H9 (cell line): Measurements from ENCODE around the gene APOA4. TPM values are rescaled to one million over a fixed set of nuclear protein-coding genes. Genes with fewer than 3 reads are reported as not detected.

ENCODE experiments used
- DNase-seq: peaks from one replicate; pipeline ENCODE4 v3.0.0-alpha.2; 2017
- H2AFZ ChIP-seq: one replicate; pipeline ENCODE4 v1.6.1; 2013; ENCODE audit warnings: mild to moderate bottlenecking, low read length, control low read depth, moderate library complexity
- H2AK5ac ChIP-seq: 2 replicates; pipeline ENCODE4 v1.6.1; 2013; ENCODE audit warnings: low read length, control low read depth, mixed read lengths; ENCODE audit not compliant: insufficient read length
- H2BK120ac ChIP-seq: one replicate; pipeline ENCODE4 v1.6.1; 2013; ENCODE audit warnings: low read depth, mild to moderate bottlenecking, low read length, control low read depth, inconsistent platforms; ENCODE audit not compliant: poor library complexity, severe bottlenecking
- H2BK12ac ChIP-seq: 2 replicates; pipeline ENCODE4 v1.6.1; 2013; ENCODE audit warnings: low read length, control low read depth, mixed read lengths, low read depth; ENCODE audit not compliant: insufficient read length
- H2BK15ac ChIP-seq: 2 replicates; pipeline ENCODE4 v1.6.1; 2013; ENCODE audit warnings: low read depth, low read length, control low read depth
- H2BK20ac ChIP-seq: one replicate; pipeline ENCODE4 v1.6.1; 2013; ENCODE audit warnings: low read depth, mild to moderate bottlenecking, low read length, control low read depth, inconsistent platforms; ENCODE audit not compliant: poor library complexity, severe bottlenecking
- H2BK5ac ChIP-seq: 2 replicates; pipeline ENCODE4 v1.6.1; 2013; ENCODE audit warnings: low read length, control low read depth, mixed read lengths; ENCODE audit not compliant: insufficient read length
- H3K14ac ChIP-seq: 2 replicates; pipeline ENCODE4 v1.6.1; 2013; ENCODE audit warnings: low read length, control low read depth; ENCODE audit not compliant: insufficient read depth
- H3K18ac ChIP-seq: 2 replicates; pipeline ENCODE4 v1.6.1; 2013; ENCODE audit warnings: low read depth, mild to moderate bottlenecking, mixed read lengths, low read length, control low read depth; ENCODE audit not compliant: insufficient read length
- H3K23ac ChIP-seq: 2 replicates; pipeline ENCODE4 v1.6.1; 2013; ENCODE audit warnings: low read length, control low read depth, mixed read lengths, low read depth; ENCODE audit not compliant: insufficient read length
- H3K23me2 ChIP-seq: 2 replicates; pipeline ENCODE4 v1.6.1; 2013; ENCODE audit warnings: low read depth, mild to moderate bottlenecking, mixed read lengths, low read length, control low read depth; ENCODE audit not compliant: insufficient read length, poor library complexity, severe bottlenecking
- H3K27ac ChIP-seq: 2 replicates; pipeline ENCODE4 v1.5.1; 2013; ENCODE audit warnings: low read length, control low read depth, mixed read lengths, low read depth; ENCODE audit not compliant: insufficient read length
- H3K27me3 ChIP-seq: 2 replicates; pipeline ENCODE4 v1.6.1; 2013; ENCODE audit warnings: low read length, control low read depth, inconsistent platforms; ENCODE audit not compliant: insufficient read depth
- H3K4ac ChIP-seq: 2 replicates; pipeline ENCODE4 v1.6.1; 2013; ENCODE audit warnings: low read depth, mild to moderate bottlenecking, control low read depth, inconsistent platforms, low read length, moderate library complexity
- H3K4me1 ChIP-seq: 2 replicates; pipeline ENCODE4 v1.6.1; 2013; ENCODE audit warnings: low read length, control low read depth, inconsistent platforms; ENCODE audit not compliant: insufficient read depth
- H3K4me2 ChIP-seq: 2 replicates; pipeline ENCODE4 v1.6.1; 2013; ENCODE audit warnings: low read length, control low read depth, mixed read lengths; ENCODE audit not compliant: insufficient read length, insufficient read depth
- H3K56ac ChIP-seq: 2 replicates; pipeline ENCODE4 v1.6.1; 2013; ENCODE audit warnings: low read depth, mild to moderate bottlenecking, mixed read lengths, low read length, control low read depth; ENCODE audit not compliant: insufficient read length
- H3K79me1 ChIP-seq: 2 replicates; pipeline ENCODE4 v1.6.1; 2013; ENCODE audit warnings: low read depth, mild to moderate bottlenecking, moderate library complexity, low read length, control low read depth, inconsistent platforms; ENCODE audit not compliant: insufficient read depth, poor library complexity, severe bottlenecking
- H3K79me2 ChIP-seq: 2 replicates; pipeline ENCODE4 v1.6.1; 2013; ENCODE audit warnings: low read length, control low read depth, inconsistent platforms; ENCODE audit not compliant: insufficient read depth
- H3K9ac ChIP-seq: 2 replicates; pipeline ENCODE4 v1.6.1; 2013; ENCODE audit warnings: low read length, control low read depth, mixed read lengths; ENCODE audit not compliant: insufficient read length; ENCODE audit errors: extremely low read depth
- H3K9me3 ChIP-seq: one replicate; pipeline ENCODE4 v1.6.1; 2013; ENCODE audit warnings: low read depth, low read length, inconsistent platforms; ENCODE audit not compliant: control insufficient read depth
- H3T11ph ChIP-seq: one replicate; pipeline ENCODE4 v1.6.1; 2013; ENCODE audit warnings: mild to moderate bottlenecking, low read length, control low read depth, inconsistent platforms
- H4K20me1 ChIP-seq: one replicate; pipeline ENCODE4 v1.6.1; 2013; ENCODE audit not compliant: control insufficient read depth, insufficient read length, insufficient read depth
- H4K5ac ChIP-seq: 2 replicates; pipeline ENCODE4 v1.6.1; 2013; ENCODE audit warnings: low read depth, mild to moderate bottlenecking, mixed read lengths, low read length, control low read depth; ENCODE audit not compliant: insufficient read length
- H4K8ac ChIP-seq: replicated peaks from 2 replicates; pipeline ENCODE4 v1.6.1; 2013; ENCODE audit warnings: low read length, control low read depth, mixed read lengths, low read depth; ENCODE audit not compliant: insufficient read length
- H4K91ac ChIP-seq: 2 replicates; pipeline ENCODE4 v1.6.1; 2013; ENCODE audit warnings: low read depth, mild to moderate bottlenecking, moderate library complexity, mixed read lengths, low read length, control low read depth; ENCODE audit not compliant: insufficient read length
- H3K27ac Mint-ChIP-seq, 3 experiments: 2 replicates in 2 of 3; 3 replicates in 1 of 3; pipeline ENCODE4 v1.8.0; 2020 to 2021; ENCODE audit warnings: mixed read lengths in 3 of 3, mild to moderate bottlenecking in 1 of 3, moderate library complexity in 1 of 3
- H3K27me3 Mint-ChIP-seq: 2 replicates; pipeline ENCODE4 v1.8.0; 2021; ENCODE audit warnings: low read depth, mild to moderate bottlenecking, moderate library complexity, mixed read lengths
- H3K36me3 Mint-ChIP-seq, 3 experiments: 2 replicates in 2 of 3; 3 replicates in 1 of 3; pipeline ENCODE4 v1.8.0; 2020 to 2021; ENCODE audit warnings: low read depth in 3 of 3, mixed read lengths in 3 of 3; ENCODE audit not compliant: insufficient read depth in 1 of 3
- H3K4me1 Mint-ChIP-seq, 2 experiments: 2 replicates each; pipeline ENCODE4 v1.8.0; 2020; ENCODE audit warnings: mixed read lengths in 2 of 2
- H3K4me3 Mint-ChIP-seq, 2 experiments: 2 replicates in 1 of 2; 3 replicates in 1 of 2; pipeline ENCODE4 v1.8.0; 2020 to 2021; ENCODE audit warnings: mild to moderate bottlenecking in 2 of 2, mixed read lengths in 2 of 2, moderate library complexity in 1 of 2
- H3K9me3 Mint-ChIP-seq, 2 experiments: 2 replicates in 1 of 2; 3 replicates in 1 of 2; pipeline ENCODE4 v1.8.0; 2020; ENCODE audit warnings: mild to moderate bottlenecking in 2 of 2, mixed read lengths in 2 of 2, moderate library complexity in 1 of 2
- CTCF ChIP-seq: fragments of 200-600 bp; sonication (generic); conservative IDR thresholded peaks from 3 replicates; pipeline ENCODE4 v1.8.0; 2021; ENCODE audit warnings: antibody characterized with exemption, mild to moderate bottlenecking
- WGBS: extraction: QIAGEN DNeasy Blood & Tissue Kit; methylation state at CpG from one replicate; pipeline ENCODE4 v1.1.7; 2013; ENCODE audit warnings: missing lambda C conversion rate, low lambda C conversion rate, mixed read lengths; ENCODE audit not compliant: insufficient read length; ENCODE audit errors: extremely low coverage; 5-methylcytosine and 5-hydroxymethylcytosine counted together
- total RNA-seq: library from RNA; stranded (reverse); gene quantifications from 2 replicates; pipeline ENCODE4 v1.2.1, GENCODE V29; 2021

APOA4 gene
- total RNA-seq, 1 experiment from 2014 or later = not detected

GRCh38 chr11:116775975-116776374, 47.1 kb downstream of the APOA4 start:
- H3K23ac ChIP-seq = no peak overlapping the region
- H4K20me1 ChIP-seq = no peaks in the 10 kb centered on the region
- H3T11ph ChIP-seq = no peak overlapping the region
- peaks cover 4% of the 10 kb centered on the region for H3K79me1 ChIP-seq
- no peak overlapping the region for H2AK5ac ChIP-seq
- H4K91ac ChIP-seq = no peak overlapping the region
- Mint-ChIP-seq H3K27ac (no peak overlapping the region; a peak in 1 of 7 replicates), H3K36me3 (peaks cover 16 to 53% (median 34%) of the 10 kb centered on the region in 3 experiments; a peak in 6 of 7 replicates), H3K27me3 (no peaks in the 10 kb centered on the region), H3K4me3 (no peak overlapping the region), H3K4me1 (peaks cover 18 to 20% of the 10 kb centered on the region in 2 experiments), H3K9me3 (no peaks in the 10 kb centered on the region)
- H4K8ac ChIP-seq = no peak overlapping the region
- H3K18ac ChIP-seq = no peak overlapping the region
- DNase-seq = no peak
- no peak overlapping the region for H2BK20ac ChIP-seq
- H3K27me3 ChIP-seq = no peaks in the 10 kb centered on the region
- no peak overlapping the region for H2BK5ac ChIP-seq
- H3K9me3 ChIP-seq = no peaks in the 10 kb centered on the region
- TF ChIP-seq CTCF = no peak
- H3K56ac ChIP-seq = no peak overlapping the region
- H2BK15ac ChIP-seq = no peak overlapping the region
- H3K4me2 ChIP-seq = no peak overlapping the region
- no peak overlapping the region for H3K4ac ChIP-seq
- WGBS = no CpG with 5 or more reads among the region's 5 CpGs
- H3K79me2 ChIP-seq = peaks cover 9% of the 10 kb centered on the region; the same call in 1 of the 2 replicates
- no peak overlapping the region for H2AFZ ChIP-seq
- no peak overlapping the region for H3K9ac ChIP-seq
- peaks cover 4% of the 10 kb centered on the region; the same call in 1 of the 2 replicates for H3K4me1 ChIP-seq
- H3K14ac ChIP-seq = no peak overlapping the region
- H3K23me2 ChIP-seq = peaks cover 12% of the 10 kb centered on the region
- no peak overlapping the region for H2BK12ac ChIP-seq
- no peak overlapping the region for H2BK120ac ChIP-seq
- H3K27ac ChIP-seq = no peak overlapping the region
- H4K5ac ChIP-seq = no peak overlapping the region
